ENCODE measurements around the gene OBSL1. TPM values are rescaled to one million over a fixed set of nuclear protein-coding genes. Genes with fewer than 3 reads are reported as not detected.

OBSL1 gene
- total RNA-seq, 3 donors from 2014 or later (not counting 1 experiment from before 2014, with no cell fraction given), result 0.07 to 8.8 (median 0.32) TPM

DNA sequence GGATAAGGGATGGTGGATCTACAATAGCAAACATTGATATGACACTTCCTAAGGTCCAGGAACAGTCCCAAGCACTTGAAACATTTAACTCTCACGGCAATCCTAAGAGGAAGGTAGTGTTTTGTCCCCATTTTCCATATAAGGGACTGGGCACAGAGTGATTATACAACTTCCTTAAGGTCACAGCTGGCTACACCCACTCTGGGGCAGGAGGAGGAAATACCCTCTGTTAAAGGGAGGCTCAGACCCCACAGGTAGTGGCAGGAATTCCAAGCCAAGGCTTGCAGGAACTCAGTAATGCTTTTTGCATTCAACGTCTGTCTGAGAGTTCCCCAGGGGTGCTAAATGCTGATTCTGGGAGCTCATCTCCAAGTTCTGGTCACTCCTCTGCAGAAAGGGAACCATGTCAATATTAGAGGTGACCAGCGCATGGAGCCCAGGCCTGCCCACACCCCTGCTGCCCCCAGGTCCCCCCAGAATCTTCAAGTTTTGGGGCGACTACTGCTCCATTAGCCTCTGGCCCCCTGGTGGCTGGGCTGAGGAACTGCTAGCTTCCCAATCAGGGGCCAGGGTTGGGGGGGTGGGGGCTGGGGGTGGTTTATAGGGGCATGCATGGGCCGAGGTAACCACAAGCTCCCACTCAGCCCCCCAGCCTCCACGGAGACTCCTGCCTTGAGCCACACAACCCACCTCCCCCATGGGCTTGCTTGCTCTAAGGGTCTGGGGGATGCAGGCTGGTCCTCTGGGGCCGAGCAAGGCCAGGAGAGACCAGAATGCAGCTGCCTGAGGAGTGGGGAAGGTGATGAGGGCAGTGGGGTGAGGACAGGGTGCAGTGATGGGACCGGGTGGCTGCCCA is 11.1 kb downstream of the OBSL1 start:
- Histone ChIP-seq H3K9me3 (ENCODE audit: control insufficient read depth, insufficient read depth, low read length) (no peaks in the 10 kb centered on the region), H3K27ac (ENCODE audit: low read length) (no peak overlapping the region), H3K36me3 (ENCODE audit: control insufficient read depth, insufficient read depth, low read length) (no peaks in the 10 kb centered on the region), H3K4me1 (ENCODE audit: control insufficient read depth, insufficient read depth, low read length) (no peaks in the 10 kb centered on the region), H3K4me3 (ENCODE audit: low read length) (no peak overlapping the region), H3K27me3 (ENCODE audit: control insufficient read depth, insufficient read depth, low read length) (no peaks in the 10 kb centered on the region)
- Mint-ChIP-seq H3K4me3 (no peak overlapping the region), H3K27ac (no peak overlapping the region), H3K9me3 (no peaks in the 10 kb centered on the region), H3K36me3 (no peaks in the 10 kb centered on the region), H3K27me3 (ENCODE audit: low read depth in 2 of 2) (peaks cover 7 to 17% of the 10 kb centered on the region in 2 donors), H3K4me1 (no peaks in the 10 kb centered on the region)
- intact Hi-C loops (cut with micrococcal nuclease), result loop anchor here (1.0 kb wide), 1 partner anchor 19 kb away; no protein-coding TSS in a partner anchor
- ATAC-seq (peak; percentile 43 to 75 (median 71)), DNase-seq (peak in 1 of 2 donors; percentile 62)
- TF ChIP-seq, protein P1, sequence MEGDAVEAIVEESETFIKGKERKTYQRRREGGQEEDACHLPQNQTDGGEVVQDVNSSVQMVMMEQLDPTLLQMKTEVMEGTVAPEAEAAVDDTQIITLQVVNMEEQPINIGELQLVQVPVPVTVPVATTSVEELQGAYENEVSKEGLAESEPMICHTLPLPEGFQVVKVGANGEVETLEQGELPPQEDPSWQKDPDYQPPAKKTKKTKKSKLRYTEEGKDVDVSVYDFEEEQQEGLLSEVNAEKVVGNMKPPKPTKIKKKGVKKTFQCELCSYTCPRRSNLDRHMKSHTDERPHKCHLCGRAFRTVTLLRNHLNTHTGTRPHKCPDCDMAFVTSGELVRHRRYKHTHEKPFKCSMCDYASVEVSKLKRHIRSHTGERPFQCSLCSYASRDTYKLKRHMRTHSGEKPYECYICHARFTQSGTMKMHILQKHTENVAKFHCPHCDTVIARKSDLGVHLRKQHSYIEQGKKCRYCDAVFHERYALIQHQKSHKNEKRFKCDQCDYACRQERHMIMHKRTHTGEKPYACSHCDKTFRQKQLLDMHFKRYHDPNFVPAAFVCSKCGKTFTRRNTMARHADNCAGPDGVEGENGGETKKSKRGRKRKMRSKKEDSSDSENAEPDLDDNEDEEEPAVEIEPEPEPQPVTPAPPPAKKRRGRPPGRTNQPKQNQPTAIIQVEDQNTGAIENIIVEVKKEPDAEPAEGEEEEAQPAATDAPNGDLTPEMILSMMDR (IDR thresholded peaks at IDR 0.05), result peak; percentile 73
- WGBS (ENCODE audit: insufficient coverage), result 62% methylated on average over 5 of the region's 8 CpGs

DNA sequence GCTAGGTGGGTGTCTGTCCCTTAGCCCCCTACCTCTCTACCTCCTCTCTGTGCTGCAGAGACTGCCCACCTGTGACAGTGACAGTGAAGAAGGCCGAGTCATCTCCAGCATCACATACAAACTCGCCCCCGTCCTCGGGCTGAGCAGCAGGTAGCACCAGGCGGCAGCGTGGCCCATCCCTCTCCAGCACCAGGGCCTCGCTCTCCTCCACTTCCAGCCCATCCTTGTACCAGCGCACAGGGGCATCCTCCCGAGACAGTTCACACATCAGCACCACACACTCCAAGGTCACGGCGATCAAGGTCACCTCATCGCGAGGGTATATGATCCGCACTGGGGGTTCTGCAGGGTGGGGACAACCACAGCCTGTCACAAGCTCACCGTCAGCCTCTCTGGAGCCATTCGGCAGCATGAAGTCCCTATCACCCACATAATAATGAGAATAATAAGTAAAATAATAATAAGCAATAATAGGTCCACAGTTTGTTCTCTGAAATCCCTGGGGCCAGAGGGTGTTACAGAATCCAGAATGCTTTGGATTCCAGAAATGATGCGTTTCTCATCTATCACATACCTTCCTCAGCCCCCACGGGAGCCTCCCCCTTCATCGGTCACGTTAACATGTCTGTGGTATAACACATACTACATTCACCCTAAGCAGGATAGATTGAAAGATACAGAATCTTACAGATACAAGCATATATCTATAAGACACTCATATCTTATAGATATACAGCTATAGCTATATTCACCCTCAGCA is 12.0 kb downstream of the OBSL1 start:
- WGBS (ENCODE audit: insufficient coverage), result 89% methylated on average over 18 of the region's 20 CpGs
- Mint-ChIP-seq H3K27ac (no peak overlapping the region), H3K4me1 (no peaks in the 10 kb centered on the region), H3K9me3 (no peaks in the 10 kb centered on the region), H3K36me3 (no peaks in the 10 kb centered on the region), H3K4me3 (no peak overlapping the region), H3K27me3 (ENCODE audit: low read depth in 2 of 2) (peaks cover 3 to 15% of the 10 kb centered on the region in 2 donors)
- no peaks in the 10 kb centered on the region for H3K36me3 ChIP-seq (ENCODE audit: control insufficient read depth, insufficient read depth, low read length)
- H3K27me3 ChIP-seq (ENCODE audit: control insufficient read depth, insufficient read depth, low read length), result peaks cover 1% of the 10 kb centered on the region
- ATAC-seq, result no peak
- no peaks in the 10 kb centered on the region for H3K4me1 ChIP-seq (ENCODE audit: control insufficient read depth, insufficient read depth, low read length)
- intact Hi-C loops (cut with micrococcal nuclease), result no loop called here
- H3K27ac ChIP-seq (ENCODE audit: low read length), result no peak overlapping the region
- no peak overlapping the region for H3K4me3 ChIP-seq (ENCODE audit: low read length)
- no peaks in the 10 kb centered on the region for H3K9me3 ChIP-seq (ENCODE audit: control insufficient read depth, insufficient read depth, low read length)
- TF ChIP-seq, protein P1 (IDR thresholded peaks at IDR 0.05), result no peak
- DNase-seq, result no peak

DNA sequence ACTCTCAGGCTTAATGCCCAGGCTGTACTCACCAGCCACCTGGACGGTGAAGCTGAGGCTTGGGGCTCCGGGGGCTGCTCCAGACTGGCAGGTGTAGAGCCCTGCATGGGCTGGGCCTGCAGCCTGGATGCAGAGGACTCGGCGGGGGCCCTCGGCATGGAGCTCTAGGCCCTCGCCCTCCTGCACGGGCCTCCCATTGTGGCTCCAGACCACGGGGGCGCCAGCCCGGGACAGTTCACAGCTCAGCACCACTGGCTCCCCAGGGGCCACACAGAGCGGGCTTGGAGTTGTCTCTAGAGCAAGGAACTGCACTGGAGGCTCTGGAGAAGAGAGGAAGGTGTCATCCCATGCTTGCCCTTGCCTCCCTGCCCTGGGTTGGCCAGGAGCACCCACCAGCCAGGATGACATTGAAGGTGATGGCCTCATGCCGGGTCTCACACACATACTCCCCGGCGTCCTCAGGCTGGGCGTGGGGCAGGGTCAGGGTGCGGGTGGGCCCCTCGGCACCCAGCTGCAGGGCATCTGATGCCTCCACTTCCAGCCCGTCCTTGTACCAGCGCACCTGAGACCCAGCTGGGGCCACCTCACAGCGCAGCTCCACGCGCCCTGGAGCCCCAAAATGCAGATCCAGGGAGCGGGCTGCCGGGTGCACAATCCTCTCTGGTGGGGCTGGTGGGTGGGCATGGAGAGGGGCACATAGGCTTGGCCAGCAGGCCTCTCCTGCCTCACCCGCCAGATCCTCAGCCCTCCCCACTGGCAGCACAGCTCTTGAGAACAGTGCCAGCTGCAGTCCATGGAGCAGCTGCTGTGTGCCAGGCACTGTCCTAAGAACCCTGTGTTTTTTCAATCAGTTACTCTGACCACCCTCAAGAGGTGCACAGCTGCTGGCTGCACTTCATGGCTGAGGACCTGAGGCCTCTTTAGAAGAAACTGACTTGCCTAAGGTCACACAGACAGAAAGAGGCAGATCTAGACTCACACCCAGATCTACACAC is 13.3 kb downstream of the OBSL1 start:
- H3K27me3 Mint-ChIP-seq (ENCODE audit: low read depth in 2 of 2), result peaks cover 8 to 17% of the 10 kb centered on the region in 2 donors
- no peak overlapping the region for H3K4me3 ChIP-seq (ENCODE audit: low read length)
- DNase-seq (no peak), ATAC-seq (no peak)
- no peaks in the 10 kb centered on the region for H3K9me3 Mint-ChIP-seq
- H3K27me3 ChIP-seq (ENCODE audit: control insufficient read depth, insufficient read depth, low read length), result peaks cover 13% of the 10 kb centered on the region
- no peak overlapping the region for H3K4me3 Mint-ChIP-seq
- H3K4me1 ChIP-seq (ENCODE audit: control insufficient read depth, insufficient read depth, low read length), result peaks cover 5% of the 10 kb centered on the region
- H3K36me3 Mint-ChIP-seq, result no peaks in the 10 kb centered on the region
- WGBS (ENCODE audit: insufficient coverage), result 90% methylated on average over 25 of the region's 25 CpGs
- TF ChIP-seq, protein P1 (IDR thresholded peaks at IDR 0.05), result no peak
- H3K27ac ChIP-seq (ENCODE audit: low read length), result no peak overlapping the region
- H3K36me3 ChIP-seq (ENCODE audit: control insufficient read depth, insufficient read depth, low read length), result no peaks in the 10 kb centered on the region
- no peaks in the 10 kb centered on the region for H3K4me1 Mint-ChIP-seq
- H3K27ac Mint-ChIP-seq, result no peak overlapping the region
- no peaks in the 10 kb centered on the region for H3K9me3 ChIP-seq (ENCODE audit: control insufficient read depth, insufficient read depth, low read length)
- intact Hi-C loops (cut with micrococcal nuclease), result no loop called here
